HepG2 (cell line): Measurements from ENCODE around the gene ASPHD1. TPM values are rescaled to one million over a fixed set of nuclear protein-coding genes. Genes with fewer than 3 reads are reported as not detected.

ENCODE experiments used
- ARID4A ChIP-seq: sonication (generic); formaldehyde crosslinking; IDR thresholded peaks from 2 replicates; pipeline ENCODE4 v1.5.0; 2020; ENCODE audit warnings: mild to moderate bottlenecking, missing genetic modification reagents, borderline replicate concordance
- CREB1 ChIP-seq, 2 experiments: fragments of 450-650 bp in 1 of 2; IDR thresholded peaks; 2 replicates each; pipeline ENCODE4 v1.6.1; 2016 to 2017; ENCODE audit warnings: control low read depth in 1 of 2, mild to moderate bottlenecking in 1 of 2, missing compliant biosample characterization in 1 of 2, missing genetic modification characterization in 1 of 2
- DMAP1 ChIP-seq: IDR thresholded peaks from 2 replicates; pipeline ENCODE4 v1.6.1; 2016
- ELF3 ChIP-seq: IDR thresholded peaks from 2 replicates; pipeline ENCODE4 v1.6.1; 2016; ENCODE audit warnings: missing genetic modification reagents, missing compliant biosample characterization
- FOXO4 ChIP-seq: sonication (generic); formaldehyde crosslinking; conservative IDR thresholded peaks from 2 replicates; pipeline ENCODE4 v1.8.1; 2023; ENCODE audit warnings: missing genetic modification reagents
- IKZF5 ChIP-seq: IDR thresholded peaks from 2 replicates; pipeline ENCODE4 v1.6.1; 2018; ENCODE audit warnings: missing genetic modification reagents, mild to moderate bottlenecking, missing compliant biosample characterization
- MAZ ChIP-seq, 2 experiments: sonication (generic) in 1 of 2; formaldehyde crosslinking in 1 of 2; IDR thresholded peaks; 2 replicates each; pipeline versions ENCODE4 v1.5.0 to v1.6.1; 2012 to 2020; ENCODE audit warnings: low read depth in 2 of 2, mild to moderate bottlenecking in 2 of 2, borderline replicate concordance in 1 of 2, improper control_type of control experiment in 1 of 2, low read length in 1 of 2, missing genetic modification reagents in 1 of 2, moderate library complexity in 1 of 2
- MTA3 ChIP-seq: sonication (generic); formaldehyde crosslinking; IDR thresholded peaks from 2 replicates; pipeline ENCODE4 v1.4.0; 2020; ENCODE audit warnings: missing genetic modification reagents
- TCF7 ChIP-seq: sonication (generic); IDR thresholded peaks from 2 replicates; pipeline ENCODE4 v1.6.1; 2016; ENCODE audit warnings: antibody characterized with exemption, low read depth
- ZNF501 ChIP-seq: sonication (generic); formaldehyde crosslinking; IDR thresholded peaks from 2 replicates; pipeline ENCODE4 v1.5.1; 2020; ENCODE audit warnings: mild to moderate bottlenecking, moderate library complexity, missing genetic modification reagents
- ZNF512B ChIP-seq: sonication (generic); formaldehyde crosslinking; IDR thresholded peaks from 2 replicates; pipeline ENCODE4 v1.5.1; 2020; ENCODE audit warnings: missing genetic modification reagents, mild to moderate bottlenecking, borderline replicate concordance
- ZNF652 ChIP-seq: IDR thresholded peaks from 2 replicates; pipeline ENCODE4 v1.6.1; 2016; ENCODE audit warnings: low read depth, borderline replicate concordance
- ZNF770 ChIP-seq: sonication (generic); formaldehyde crosslinking; IDR thresholded peaks from 2 replicates; pipeline ENCODE4 v1.5.0; 2020; ENCODE audit warnings: mild to moderate bottlenecking, missing genetic modification reagents
- polyA plus RNA-seq, 8 experiments: library from polyadenylated mRNA; depleted of rRNA in 3 of 8; stranded (reverse) in 7 of 8; unstranded in 1 of 8; fragments of >200 nt; fragmentation: Illumina TruSeq in 4 of 8; extraction: Trizol in 4 of 8; gene quantifications; 2 replicates each; pipeline versions ENCODE4 v1.2.1 to v1.2.3, GENCODE V29; 2011 to 2016; ENCODE audit warnings: low read depth in 4 of 8, missing spikeins in 1 of 8, mixed read lengths in 1 of 8; ENCODE audit not compliant: insufficient read depth in 1 of 8
- total RNA-seq, 5 experiments: library from RNA; depleted of rRNA; stranded (reverse); fragments of >200 nt; fragmentation: Illumina TruSeq; extraction: Trizol; gene quantifications; 2 replicates each; pipeline ENCODE4 v1.2.3, GENCODE V29; 2016; ENCODE audit warnings: low read depth in 1 of 5

Gene ASPHD1
- total and polyA plus RNA-seq, 2 of the 13 experiments (the other 11 are each of a cell fraction or from before 2014, with no cell fraction given), result 13.1 to 19.7 TPM

GRCh38 chr16:29900102-29900887 lies at the start of gene ASPHD1 (continued):
- TF ChIP-seq ARID4A (CRISPR knock-in tag), result peak; percentile 94
- no peak for TF ChIP-seq ZNF770 (CRISPR knock-in tag)
- TF ChIP-seq TCF7, result no peak
- no peak; the same call in none of the 2 replicates for TF ChIP-seq ZNF501 (CRISPR knock-in tag)
- TF ChIP-seq FOXO4 (CRISPR knock-in tag), result no peak
- no peak for TF ChIP-seq MTA3 (CRISPR knock-in tag)
- peak; percentile 93 for TF ChIP-seq CREB1 (IDR thresholded peaks at IDR 0.05)
- peak; percentile 82 for TF ChIP-seq CREB1 (CRISPR knock-in tag; IDR thresholded peaks at IDR 0.05)
- 0 out of 2 replicates have a peak, but pooled peaks have one; percentile 73 for TF ChIP-seq ZNF512B
- peak; percentile 47; the same call in 1 of the 2 replicates for TF ChIP-seq MAZ (IDR thresholded peaks at IDR 0.05; ENCODE audit: borderline replicate concordance, low read depth, low read length)
- no peak for TF ChIP-seq MAZ (CRISPR knock-in tag; IDR thresholded peaks at IDR 0.05; ENCODE audit: low read depth)
- no peak for TF ChIP-seq ZNF652 (CRISPR knock-in tag)
- TF ChIP-seq ELF3, result peak; percentile 10
- peak; percentile 72; the same call in 1 of the 2 replicates for TF ChIP-seq DMAP1
- no peak for TF ChIP-seq IKZF5
